Colonic mucosa (tissue), 4 donors: ENCODE measurements around the gene SLC12A3. TPM values are rescaled to one million over a fixed set of nuclear protein-coding genes. Genes with fewer than 3 reads are reported as not detected.
"Not testable (repeated sequence)": the region's sequence is repeated elsewhere in the genome, so short reads cannot be mapped to it uniquely, and the experiment has no call there.

Experiments used
- DNase-seq: peaks from one replicate; pipeline ENCODE4 v3.0.0-alpha.2; 2020
- H3K27ac ChIP-seq: fragments of 200-600 bp; one replicate; pipeline ENCODE4 v1.8.0; 2021
- H3K27me3 ChIP-seq: fragments of 200-600 bp; one replicate; pipeline ENCODE4 v1.8.0; 2021
- H3K36me3 ChIP-seq: fragments of 200-600 bp; one replicate; pipeline ENCODE4 v1.8.0; 2021
- H3K4me1 ChIP-seq: fragments of 200-600 bp; one replicate; pipeline ENCODE4 v1.8.0; 2021; ENCODE audit warnings: mild to moderate bottlenecking
- H3K4me3 ChIP-seq: fragments of 200-600 bp; one replicate; pipeline ENCODE4 v1.8.0; 2021
- H3K9ac ChIP-seq, 2 donors: one replicate each; pipeline ENCODE4 v1.7.0; 2013; ENCODE audit warnings: control low read depth in 2 of 2, low read depth in 2 of 2, low read length in 2 of 2
- H3K9me3 ChIP-seq: fragments of 200-600 bp; one replicate; pipeline ENCODE4 v1.8.0; 2021
- intact Hi-C: fragments of 100-400 bp; cut with DNase I; formaldehyde crosslinking; loops from one replicate; pipeline ENCODE4 v1.14.1; 2022
- total RNA-seq, 2 donors: library from RNA; stranded (reverse); fragmentation: NEBNext Ultra II Directional in 1 of 2; extraction: Animal tissue kit (Norgen Biotek cat#: 25700) in 1 of 2; gene quantifications; one replicate each; pipeline ENCODE4 v1.2.1, GENCODE V29; 2021
- TF ChIP-seq, protein P1 (sequence below): fragments of 200-600 bp; IDR thresholded peaks from one replicate; pipeline ENCODE4 v1.8.0; 2022; ENCODE audit warnings: antibody characterized with exemption, mild to moderate bottlenecking
- donor health status: healthy.
- donor health status: DM: no; HTN: no; CAD: no.
- donor health status: DM: no; HTN: no; CAD: no.

Gene SLC12A3
- total RNA-seq, 2 donors from 2014 or later = not detected

- Histone ChIP-seq H3K36me3 (peaks cover 11% of the 10 kb centered on the region), H3K9ac (peak overlapping the region; percentile 51 to 100)
Observed at GRCh38 chr16:56933828-56934598, 69.0 kb downstream of the SLC12A3 start.

DNA sequence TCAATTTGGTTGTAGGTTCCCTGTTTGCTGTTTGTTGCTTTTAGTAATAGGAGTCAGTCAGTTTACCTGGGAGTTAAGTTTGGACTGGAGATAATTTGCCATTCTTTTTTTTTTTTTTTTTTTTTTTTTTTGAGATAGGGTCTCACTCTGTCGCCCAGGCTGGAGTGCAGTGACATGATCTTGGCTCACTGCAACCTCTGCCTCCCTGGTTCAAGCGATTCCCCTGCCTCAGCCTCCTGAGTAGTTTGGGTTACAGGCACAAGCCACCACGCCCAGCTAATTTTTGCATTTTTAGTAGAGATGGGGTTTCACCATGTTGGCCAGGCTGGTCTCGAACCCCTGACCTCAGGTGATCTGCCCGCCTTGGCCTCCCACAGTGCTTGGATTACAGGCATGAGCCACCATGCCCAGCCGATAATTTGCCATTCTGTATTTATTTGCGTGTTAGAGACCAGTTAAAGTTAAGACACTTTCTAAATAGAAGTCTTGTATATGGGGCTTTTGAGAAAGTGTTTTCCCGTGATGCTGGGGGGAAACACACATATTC, 69.7 kb downstream of the SLC12A3 start:
- intact Hi-C loops = loop anchor here (10.0 kb wide), 1 partner anchor 250 kb away; the partner anchor contains the start of genes PSME3IP1 and RSPRY1
- not testable (repeated sequence) for H3K4me1 ChIP-seq, H3K27me3 ChIP-seq, H3K27ac ChIP-seq, DNase-seq, H3K9me3 ChIP-seq
- H3K4me3 ChIP-seq = peak overlapping the region; percentile 68
- peaks cover 16% of the 10 kb centered on the region for H3K36me3 ChIP-seq
- peak overlapping the region in 1 of 2 donors; percentile 51 for H3K9ac ChIP-seq

More at GRCh38 chr16:56933828-56934598, 69.0 kb downstream of the SLC12A3 start:
- TF ChIP-seq, protein P1, sequence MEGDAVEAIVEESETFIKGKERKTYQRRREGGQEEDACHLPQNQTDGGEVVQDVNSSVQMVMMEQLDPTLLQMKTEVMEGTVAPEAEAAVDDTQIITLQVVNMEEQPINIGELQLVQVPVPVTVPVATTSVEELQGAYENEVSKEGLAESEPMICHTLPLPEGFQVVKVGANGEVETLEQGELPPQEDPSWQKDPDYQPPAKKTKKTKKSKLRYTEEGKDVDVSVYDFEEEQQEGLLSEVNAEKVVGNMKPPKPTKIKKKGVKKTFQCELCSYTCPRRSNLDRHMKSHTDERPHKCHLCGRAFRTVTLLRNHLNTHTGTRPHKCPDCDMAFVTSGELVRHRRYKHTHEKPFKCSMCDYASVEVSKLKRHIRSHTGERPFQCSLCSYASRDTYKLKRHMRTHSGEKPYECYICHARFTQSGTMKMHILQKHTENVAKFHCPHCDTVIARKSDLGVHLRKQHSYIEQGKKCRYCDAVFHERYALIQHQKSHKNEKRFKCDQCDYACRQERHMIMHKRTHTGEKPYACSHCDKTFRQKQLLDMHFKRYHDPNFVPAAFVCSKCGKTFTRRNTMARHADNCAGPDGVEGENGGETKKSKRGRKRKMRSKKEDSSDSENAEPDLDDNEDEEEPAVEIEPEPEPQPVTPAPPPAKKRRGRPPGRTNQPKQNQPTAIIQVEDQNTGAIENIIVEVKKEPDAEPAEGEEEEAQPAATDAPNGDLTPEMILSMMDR = no peak
- no peak for DNase-seq
- Histone ChIP-seq H3K9me3 (no peaks in the 10 kb centered on the region), H3K27ac (no peak overlapping the region), H3K4me3 (peak overlapping the region; percentile 68), H3K4me1 (peaks cover 4% of the 10 kb centered on the region), H3K27me3 (no peaks in the 10 kb centered on the region)
- intact Hi-C loops = loop anchor here (10.0 kb wide), 1 partner anchor 251 kb away; the partner anchor contains the start of genes PSME3IP1 and RSPRY1

DNA sequence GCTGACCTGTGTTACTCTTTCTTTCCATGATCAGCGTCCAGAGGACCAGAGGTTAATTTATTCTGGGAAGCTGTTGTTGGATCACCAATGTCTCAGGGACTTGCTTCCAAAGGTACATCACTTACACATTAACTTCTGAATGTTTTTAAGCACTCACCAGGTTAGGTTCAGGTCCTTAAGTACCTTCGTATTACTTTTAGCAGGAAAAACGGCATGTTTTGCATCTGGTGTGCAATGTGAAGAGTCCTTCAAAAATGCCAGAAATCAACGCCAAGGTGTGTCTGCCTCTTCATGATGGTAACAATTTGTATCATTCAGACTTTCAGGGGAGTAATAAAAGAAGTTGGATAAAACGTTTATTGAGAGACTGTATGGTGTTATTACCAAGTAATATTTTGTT, 70.2 kb downstream of the SLC12A3 start:
- Histone ChIP-seq H3K4me3 (no peak overlapping the region), H3K36me3 (peaks cover 19% of the 10 kb centered on the region), H3K27ac (no peak overlapping the region), H3K27me3 (no peaks in the 10 kb centered on the region), H3K4me1 (peaks cover 4% of the 10 kb centered on the region), H3K9ac (peak overlapping the region; percentile 16 to 42), H3K9me3 (no peaks in the 10 kb centered on the region)
- TF ChIP-seq, protein P1 = no peak
- no peak for DNase-seq
- intact Hi-C loops = loop anchor here (10.0 kb wide), 1 partner anchor 250 kb away; the partner anchor contains the start of genes PSME3IP1 and RSPRY1

GRCh38 chr16:56936491-56936890, 71.5 kb downstream of the SLC12A3 start:
- no peak overlapping the region for H3K27ac ChIP-seq
- H3K4me3 ChIP-seq = no peak overlapping the region
- H3K36me3 ChIP-seq = peaks cover 32% of the 10 kb centered on the region
- H3K9me3 ChIP-seq = no peaks in the 10 kb centered on the region
- no peaks in the 10 kb centered on the region for H3K27me3 ChIP-seq
- TF ChIP-seq, protein P1 = no peak
- H3K9ac ChIP-seq = no peak overlapping the region
- no peak for DNase-seq
- intact Hi-C loops = loop anchor here (10.0 kb wide), 1 partner anchor 248 kb away; the partner anchor contains the start of genes PSME3IP1 and RSPRY1
- no peaks in the 10 kb centered on the region for H3K4me1 ChIP-seq

GRCh38 chr16:56936950-56937349, 71.9 kb downstream of the SLC12A3 start:
- intact Hi-C loops = loop anchor here (10.0 kb wide), 1 partner anchor 248 kb away; the partner anchor contains the start of genes PSME3IP1 and RSPRY1
- H3K4me1 ChIP-seq = no peaks in the 10 kb centered on the region
- TF ChIP-seq, protein P1 = no peak
- H3K27me3 ChIP-seq = no peaks in the 10 kb centered on the region
- H3K9me3 ChIP-seq = no peaks in the 10 kb centered on the region
- H3K9ac ChIP-seq = no peak overlapping the region
- no peak overlapping the region for H3K27ac ChIP-seq
- no peak overlapping the region for H3K4me3 ChIP-seq
- DNase-seq = no peak
- H3K36me3 ChIP-seq = peaks cover 36% of the 10 kb centered on the region
